HG03378 (cell line): ENCODE data around the gene HAND1.

ENCODE experiments used
- ATAC-seq: cut with Tn5 transposase; IDR thresholded peaks from one replicate; pipeline ENCODE4 v1.9.1; 2021; ENCODE audit warnings: mild to moderate bottlenecking, moderate library complexity; ENCODE audit not compliant: unreplicated experiment

Gene HAND1

GRCh38 chr5:154461531-154461930, 16.5 kb downstream of the HAND1 start:
- ATAC-seq = no peak

- no peak for ATAC-seq
Observed at GRCh38 chr5:154460172-154460571, 17.9 kb downstream of the HAND1 start.

GRCh38 chr5:154459015-154459414, 19.0 kb downstream of the HAND1 start:
- no peak for ATAC-seq

GRCh38 chr5:154456540-154456939, 21.5 kb downstream of the HAND1 start:
- no peak for ATAC-seq

GRCh38 chr5:154455585-154455984, 22.4 kb downstream of the HAND1 start:
- no peak for ATAC-seq

- ATAC-seq = no peak
Observed at GRCh38 chr5:154451957-154452356, 26.1 kb downstream of the HAND1 start.

GRCh38 chr5:154449786-154450185, 28.2 kb downstream of the HAND1 start:
- ATAC-seq = no peak

GRCh38 chr5:154447089-154447725, 30.8 kb downstream of the HAND1 start:
- ATAC-seq = no peak

- ATAC-seq = peak; percentile 12
Observed at GRCh38 chr5:154446195-154447088, 31.6 kb downstream of the HAND1 start.

GRCh38 chr5:154445422-154446194, 32.4 kb downstream of the HAND1 start, which contains the start of gene SAP30L:
Gene SAP30L (plus strand): TSS chr5:154445997. CDS start chr5:154446605, 608 bp downstream.
- peak; percentile 93 for ATAC-seq

- ATAC-seq = no peak
Observed at GRCh38 chr5:154444556-154445421, 33.2 kb downstream of the HAND1 start.

GRCh38 chr5:154442801-154443200, 35.2 kb downstream of the HAND1 start:
- no peak for ATAC-seq

GRCh38 chr5:154440540-154440939, 37.5 kb downstream of the HAND1 start:
- no peak for ATAC-seq

- no peak for ATAC-seq
Observed at GRCh38 chr5:154437281-154437965, 40.6 kb downstream of the HAND1 start.

GRCh38 chr5:154435226-154435625, 42.8 kb downstream of the HAND1 start:
- ATAC-seq = no peak

GRCh38 chr5:154430961-154431630, 46.9 kb downstream of the HAND1 start:
- no peak for ATAC-seq

- ATAC-seq = no peak
Observed at GRCh38 chr5:154430466-154430865, 47.6 kb downstream of the HAND1 start.

- ATAC-seq = no peak
Observed at GRCh38 chr5:154429341-154429740, 48.7 kb downstream of the HAND1 start.

- no peak for ATAC-seq
Observed at GRCh38 chr5:154428208-154428607, 49.8 kb downstream of the HAND1 start.
